Stimulated activated CD8-positive, alpha-beta memory T cell treated with anti-CD3 and anti-CD28 coated beads, Interleukin-7, amount 100 ng/mL, for 1 hour (primary cell): ENCODE data around the gene CFH.
"Not testable (repeated sequence)": the region's sequence is repeated elsewhere in the genome, so short reads cannot be mapped to it uniquely, and the experiment has no call there.

Source experiments
- DNase-seq, 2 donors: peaks; one replicate each; pipeline ENCODE4 v3.0.0-alpha.2; 2020; ENCODE audit warnings: low read depth in 2 of 2

CFH gene

GRCh38 chr1:196765019-196765740, 113.3 kb downstream of the CFH start:
- not testable (repeated sequence) for DNase-seq

DNA sequence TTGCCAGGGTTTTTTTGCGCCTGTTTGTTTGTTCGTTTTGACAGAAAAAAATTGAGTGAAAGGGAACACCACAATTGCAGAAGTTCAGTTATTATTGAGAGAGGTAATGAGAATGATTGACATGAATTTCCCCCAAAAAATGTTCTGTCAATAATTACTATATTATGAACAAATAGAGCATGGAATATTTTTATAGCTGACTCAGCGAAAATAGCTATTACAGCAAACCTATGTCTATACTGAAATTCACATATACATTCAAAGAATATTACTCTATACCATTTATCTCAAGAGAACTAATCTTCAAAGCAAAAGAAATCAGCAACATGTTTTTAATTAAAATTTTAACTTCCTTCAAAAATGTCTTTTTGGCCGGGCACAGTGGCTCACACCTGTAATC, 118.0 kb downstream of the CFH start:
- DNase-seq: not testable (repeated sequence)

- DNase-seq: no peak
These were observed 121.9 kb downstream of the CFH start for GRCh38 chr1:196773713-196774112.

DNA sequence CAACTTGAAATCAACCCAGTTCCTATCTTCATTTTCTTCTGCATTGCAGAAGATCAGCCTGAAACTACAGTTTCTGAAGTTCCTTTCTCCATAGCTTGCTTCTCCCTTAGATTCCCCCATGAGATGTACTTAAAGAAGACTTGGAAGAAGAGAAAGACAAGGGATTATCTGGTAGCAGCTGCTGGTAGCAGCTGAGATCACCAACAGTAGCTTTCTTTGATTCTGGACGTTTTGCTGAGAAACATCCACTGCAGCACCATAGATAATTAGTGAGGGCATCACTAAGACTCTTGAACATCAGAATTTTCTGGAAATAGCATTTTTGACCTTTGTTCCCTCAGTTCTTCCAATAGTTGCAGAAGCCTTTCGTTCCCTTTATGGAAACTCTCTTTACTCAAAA, 122.3 kb downstream of the CFH start:
- no peak for DNase-seq

DNA sequence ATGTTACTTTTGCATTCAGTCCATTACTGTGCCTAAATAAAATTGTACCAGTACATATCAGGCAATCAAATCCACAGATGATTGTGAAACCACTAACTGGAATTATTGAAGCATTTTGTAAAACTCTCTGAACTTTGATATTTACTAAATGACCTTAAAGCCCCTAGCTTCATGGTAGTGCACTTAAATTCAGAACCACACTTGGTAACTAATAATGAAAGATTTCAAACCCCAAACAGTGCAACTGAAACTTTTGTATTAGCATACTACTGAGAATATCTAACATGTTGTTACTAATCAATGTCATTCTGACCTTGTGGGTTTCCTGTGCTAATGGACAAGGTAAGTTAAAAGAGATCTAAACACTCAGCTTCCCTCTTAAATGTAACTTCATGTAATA, 122.8 kb downstream of the CFH start, which contains the start of gene CFHR3:
TSS of gene CFHR3 (plus strand) at position 238 of the 400 bp plus-strand sequence. CDS start at position 285, 47 bp downstream.
- DNase-seq: no peak

DNA sequence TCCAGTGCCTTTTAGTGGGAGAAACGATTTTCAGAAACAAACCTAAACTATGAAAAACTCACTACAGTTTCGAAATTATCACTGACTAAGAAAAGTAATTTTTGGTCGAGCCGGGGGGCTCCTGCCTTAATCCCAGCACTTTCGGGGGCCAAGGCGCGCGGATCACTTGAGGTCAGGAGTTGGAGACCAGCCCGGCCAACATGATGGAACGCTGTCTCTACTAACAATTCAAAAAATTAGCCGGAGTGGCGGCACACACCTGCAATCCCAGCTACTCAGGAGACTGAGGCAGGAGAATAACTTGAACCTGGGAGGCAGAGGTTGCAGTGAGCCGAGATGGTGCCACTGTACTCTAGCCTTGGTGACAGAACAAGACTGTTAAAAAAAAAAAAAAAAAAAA, 125.8 kb downstream of the CFH start:
- DNase-seq: no peak

GRCh38 chr1:196779093-196779492, 127.2 kb downstream of the CFH start:
- no peak for DNase-seq

- not testable (repeated sequence) for DNase-seq
These were observed 139.4 kb downstream of the CFH start for GRCh38 chr1:196791252-196791651.

- not testable (repeated sequence) for DNase-seq
These were observed 142.3 kb downstream of the CFH start for GRCh38 chr1:196794103-196794502.
